Stimulated activated CD4-positive, alpha-beta T cell treated with anti-CD3 and anti-CD28 coated beads, Interleukin-2, amount 100 ng/mL, for 4 hours (primary cell): ENCODE data around the gene PLCH2.
"Not testable (repeated sequence)": the region's sequence is repeated elsewhere in the genome, so short reads cannot be mapped to it uniquely, and the experiment has no call there.

ENCODE experiments used
- DNase-seq: peaks from one replicate; pipeline ENCODE4 v3.0.0-alpha.2; 2020; ENCODE audit warnings: low read depth

Gene PLCH2

GRCh38 chr1:2546515-2547209, 70.6 kb downstream of the PLCH2 start:
- peak; percentile 74 for DNase-seq

- DNase-seq: no peak
These were observed 71.3 kb downstream of the PLCH2 start for GRCh38 chr1:2547210-2548067.

GRCh38 chr1:2548068-2548589, 72.0 kb downstream of the PLCH2 start:
- DNase-seq: peak; percentile 77

- DNase-seq: not testable (repeated sequence)
These were observed 73.4 kb downstream of the PLCH2 start for GRCh38 chr1:2549367-2550029.

- not testable (repeated sequence) for DNase-seq
These were observed 74.3 kb downstream of the PLCH2 start for GRCh38 chr1:2550309-2550861.

GRCh38 chr1:2551544-2551943, 75.5 kb downstream of the PLCH2 start:
- not testable (repeated sequence) for DNase-seq

GRCh38 chr1:2552189-2552588, 76.1 kb downstream of the PLCH2 start:
- DNase-seq: no peak

- DNase-seq: not testable (repeated sequence)
These were observed 77.0 kb downstream of the PLCH2 start for GRCh38 chr1:2553076-2553475.

GRCh38 chr1:2553871-2554620, 78.0 kb downstream of the PLCH2 start:
- no peak for DNase-seq

GRCh38 chr1:2554621-2555387, 78.7 kb downstream of the PLCH2 start:
- DNase-seq: peak; percentile 29
